H54 (cell line): ENCODE results near the gene ADIPOQ.
A peak's percentile ranks its signal among the peaks of the same experiment; 100 is the strongest.
"Not testable (repeated sequence)": the region's sequence is repeated elsewhere in the genome, so short reads cannot be mapped to it uniquely, and the experiment has no call there.

ENCODE experiments used
- DNase-seq: peaks from one replicate; pipeline ENCODE4 v3.0.0; 2011; ENCODE audit warnings: low spot score, mixed read lengths; ENCODE audit not compliant: insufficient read length
- FAIRE-seq: peaks from 3 replicates; lab custom pipeline; 2011; peaks lifted over from hg19 to GRCh38; lab: Jason Lieb, UNC
- POLR2A ChIP-seq: IDR thresholded peaks from 2 replicates; pipeline ENCODE4 v1.6.1; 2011; ENCODE audit warnings: low read depth, mild to moderate bottlenecking, low read length

Gene ADIPOQ

DNA sequence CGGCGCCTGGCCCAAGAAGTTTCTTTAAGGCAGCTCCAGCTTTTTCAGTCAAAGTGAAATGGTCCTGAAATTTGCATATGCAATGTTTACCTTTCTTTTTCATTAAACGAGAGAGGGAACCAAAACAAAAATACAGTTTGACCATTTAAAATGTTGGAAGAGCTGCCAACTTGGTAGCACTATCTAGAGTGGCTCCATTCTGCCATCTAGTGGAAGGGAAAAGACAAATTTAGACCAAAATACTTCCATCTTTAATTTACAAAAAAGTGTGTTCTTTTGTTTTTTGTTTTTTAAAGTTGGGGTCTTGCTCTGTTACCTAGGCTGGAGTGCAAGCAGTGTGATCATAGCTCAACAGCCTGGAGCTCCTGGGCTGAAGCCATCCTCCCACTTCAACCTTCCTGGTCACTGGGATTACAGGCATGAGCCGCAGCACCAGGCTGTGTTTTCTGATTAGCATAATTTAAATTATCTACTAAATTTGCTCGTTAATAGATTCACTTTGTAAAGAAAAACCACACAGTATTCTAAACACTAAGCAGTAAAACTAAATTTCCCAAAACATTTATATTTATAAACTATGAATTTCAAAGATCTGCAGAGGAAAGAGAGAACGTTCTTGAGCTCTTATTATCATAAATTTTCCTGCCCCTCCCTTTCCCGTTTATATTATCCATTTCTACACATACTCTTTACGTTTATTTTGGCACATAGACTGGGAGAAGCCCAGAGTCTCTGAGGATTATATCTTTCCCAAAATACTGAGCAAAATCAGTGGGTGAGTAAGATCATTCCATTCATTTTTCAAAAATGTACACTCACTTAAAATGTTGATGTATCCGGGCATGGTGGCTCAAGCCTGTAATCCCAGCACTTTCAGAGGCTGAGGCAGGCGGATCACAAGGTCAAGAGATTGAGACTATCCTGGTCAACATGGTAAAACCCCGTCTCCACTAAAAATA, 20.8 kb upstream of the ADIPOQ start:
- DNase-seq (no peak), FAIRE-seq (no peak)
- no peak for TF ChIP-seq POLR2A

DNA sequence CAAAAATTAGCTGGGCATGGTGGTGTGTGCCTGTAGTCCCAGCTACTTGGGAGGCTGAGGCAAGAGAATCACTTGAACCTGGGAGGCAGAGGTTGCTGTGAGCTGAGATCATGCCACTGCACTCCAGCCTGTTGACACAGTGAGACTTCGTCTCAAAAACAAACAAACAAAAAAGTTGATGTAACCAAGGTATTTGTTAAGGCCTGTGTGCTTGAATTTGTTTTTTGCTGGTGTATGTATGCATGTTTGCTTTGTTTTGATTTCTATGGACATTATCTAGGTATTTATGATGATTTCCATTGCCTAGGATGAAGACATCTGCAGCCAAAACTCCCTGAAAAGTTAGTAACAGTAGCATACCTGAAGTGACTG, 20.1 kb upstream of the ADIPOQ start:
- DNase-seq, FAIRE-seq: not testable (repeated sequence)

DNA sequence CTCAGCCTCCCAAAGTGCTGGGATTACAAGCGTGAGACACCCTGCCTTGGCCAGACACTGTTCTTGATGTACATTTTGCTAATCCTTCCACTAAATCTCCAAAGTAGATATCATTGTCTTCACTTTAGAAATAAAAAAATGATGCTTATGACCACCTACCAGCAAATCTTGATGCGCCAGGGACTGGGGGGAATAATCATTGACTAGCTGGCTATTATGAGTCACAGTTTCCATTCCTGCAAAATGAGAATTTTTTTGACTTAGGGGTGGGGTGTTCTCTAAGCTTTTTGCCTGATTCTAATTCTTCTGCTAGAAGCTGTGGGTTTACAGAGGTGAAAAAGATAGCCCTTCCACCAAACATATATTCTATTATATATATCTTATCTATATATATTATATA, 19.1 kb upstream of the ADIPOQ start:
- TF ChIP-seq POLR2A: no peak
- DNase-seq: no peak
- FAIRE-seq: no peak

DNA sequence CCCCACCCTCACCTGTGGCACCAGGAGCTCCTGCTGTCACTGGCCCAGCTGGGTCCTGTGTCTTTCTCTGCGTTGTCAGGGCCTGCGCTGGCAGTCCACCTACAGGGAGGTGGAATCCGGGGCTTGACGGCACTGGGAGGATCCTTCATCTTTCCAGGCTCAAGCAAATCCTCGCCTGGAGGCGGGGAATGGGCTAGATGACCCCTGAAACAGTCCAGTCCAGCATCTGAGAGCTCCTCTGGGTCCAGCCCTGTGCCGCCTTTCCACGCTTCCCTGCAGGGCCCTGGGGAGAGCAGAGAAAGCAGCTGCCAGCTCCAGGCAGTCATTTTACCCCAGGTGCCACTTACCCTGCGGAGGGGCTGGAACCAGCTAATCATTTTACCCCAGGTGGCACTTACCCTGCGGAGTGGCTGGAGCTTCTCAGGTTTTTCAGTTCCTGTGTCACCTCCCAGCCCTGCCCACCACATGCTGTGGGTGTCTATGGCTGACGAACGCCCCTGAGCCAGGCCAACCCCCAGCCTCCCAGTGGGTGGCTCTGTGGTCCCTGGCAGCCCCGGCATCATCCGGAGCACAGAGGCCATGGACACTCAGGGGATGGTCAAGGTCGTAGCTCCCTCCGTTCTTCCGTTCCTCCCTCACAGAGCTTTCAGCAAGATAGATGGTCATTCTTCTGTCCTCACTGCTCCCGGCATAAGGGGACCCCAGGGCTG, 17.9 kb upstream of the ADIPOQ start:
- FAIRE-seq (no peak), DNase-seq (no peak)
- no peak for TF ChIP-seq POLR2A

DNA sequence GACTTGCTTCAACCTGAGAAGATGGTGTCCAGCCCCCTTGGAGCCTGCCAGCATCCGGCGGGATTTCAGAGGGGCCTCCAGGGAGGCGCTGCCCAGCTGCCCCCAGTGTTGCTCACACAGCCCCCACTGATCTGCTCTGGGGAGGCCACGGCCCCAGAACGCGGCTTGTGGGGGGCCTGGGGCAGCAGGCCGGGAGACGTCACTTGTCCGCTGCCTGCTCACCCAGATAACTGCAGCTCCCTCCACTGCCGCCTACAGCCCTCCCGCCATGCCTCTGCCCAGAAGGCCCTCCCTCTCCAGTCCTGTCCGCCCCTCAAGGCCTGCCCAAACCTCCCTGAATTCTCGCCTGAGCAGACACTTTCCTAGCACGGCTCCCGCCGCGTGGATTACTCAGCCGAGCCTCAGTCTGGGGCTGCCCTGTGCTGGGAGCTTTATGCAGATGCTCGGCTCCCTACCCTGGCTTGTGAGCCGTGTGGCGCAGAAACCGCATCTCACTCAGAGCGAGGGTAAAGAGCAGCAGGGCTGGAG, 17.2 kb upstream of the ADIPOQ start:
- DNase-seq (no peak), FAIRE-seq (no peak)
- TF ChIP-seq POLR2A: no peak

DNA sequence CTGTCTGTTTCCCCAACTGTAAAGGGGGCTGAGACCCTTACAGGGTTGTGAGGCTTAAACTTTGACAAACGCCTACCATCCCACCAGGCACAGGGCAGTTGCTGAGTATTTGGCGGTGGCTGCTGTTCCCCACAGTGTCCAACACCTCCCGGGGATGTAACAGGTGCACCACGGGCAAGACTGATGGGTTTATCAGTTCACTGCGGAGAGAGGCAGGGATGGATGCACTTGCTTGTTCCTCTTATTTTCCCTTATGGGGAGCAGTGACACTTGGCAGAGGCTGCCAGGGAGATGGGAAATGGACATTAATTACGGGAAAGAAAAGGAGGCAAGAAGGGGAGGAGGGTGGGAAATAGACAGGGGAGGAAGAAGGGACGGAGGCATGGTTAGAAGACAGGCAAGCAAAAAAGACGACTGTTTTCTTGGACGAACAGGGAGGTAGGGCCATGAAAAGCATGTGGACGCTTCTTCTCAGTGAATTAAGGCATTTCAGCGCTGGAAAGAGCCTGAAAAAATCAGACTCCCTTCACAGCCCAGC, 16.6 kb upstream of the ADIPOQ start:
- FAIRE-seq (no peak), DNase-seq (no peak)
- no peak for TF ChIP-seq POLR2A

DNA sequence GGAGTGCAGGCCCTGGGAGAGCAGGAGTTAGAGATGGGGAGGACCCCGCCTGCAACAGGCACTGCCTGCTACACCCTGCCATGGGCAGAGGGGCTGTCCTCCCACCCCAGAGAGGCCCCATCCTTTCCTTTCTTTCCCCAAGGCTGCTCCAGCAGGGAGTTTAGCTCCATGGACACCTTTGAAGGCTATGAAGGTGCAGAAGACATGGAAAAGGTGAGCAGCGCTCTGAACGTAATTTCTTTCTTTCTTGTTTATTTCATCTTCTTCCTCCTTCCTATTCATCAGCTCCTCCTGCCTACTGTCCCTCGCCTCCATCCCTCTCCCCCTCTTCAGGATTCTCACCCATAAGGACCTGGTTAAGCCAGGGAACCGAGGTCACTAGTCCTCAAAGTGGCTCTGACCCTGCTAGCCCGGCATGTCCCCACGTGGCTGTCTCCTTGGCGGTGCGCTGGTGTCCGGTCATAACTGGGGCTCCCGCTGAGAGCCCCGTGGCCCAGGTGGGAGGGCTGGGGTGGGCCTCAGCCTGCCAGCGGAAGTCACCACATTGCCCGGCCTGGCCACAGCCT, 16.0 kb upstream of the ADIPOQ start:
- DNase-seq (no peak), FAIRE-seq (no peak)
- TF ChIP-seq POLR2A: no peak

DNA sequence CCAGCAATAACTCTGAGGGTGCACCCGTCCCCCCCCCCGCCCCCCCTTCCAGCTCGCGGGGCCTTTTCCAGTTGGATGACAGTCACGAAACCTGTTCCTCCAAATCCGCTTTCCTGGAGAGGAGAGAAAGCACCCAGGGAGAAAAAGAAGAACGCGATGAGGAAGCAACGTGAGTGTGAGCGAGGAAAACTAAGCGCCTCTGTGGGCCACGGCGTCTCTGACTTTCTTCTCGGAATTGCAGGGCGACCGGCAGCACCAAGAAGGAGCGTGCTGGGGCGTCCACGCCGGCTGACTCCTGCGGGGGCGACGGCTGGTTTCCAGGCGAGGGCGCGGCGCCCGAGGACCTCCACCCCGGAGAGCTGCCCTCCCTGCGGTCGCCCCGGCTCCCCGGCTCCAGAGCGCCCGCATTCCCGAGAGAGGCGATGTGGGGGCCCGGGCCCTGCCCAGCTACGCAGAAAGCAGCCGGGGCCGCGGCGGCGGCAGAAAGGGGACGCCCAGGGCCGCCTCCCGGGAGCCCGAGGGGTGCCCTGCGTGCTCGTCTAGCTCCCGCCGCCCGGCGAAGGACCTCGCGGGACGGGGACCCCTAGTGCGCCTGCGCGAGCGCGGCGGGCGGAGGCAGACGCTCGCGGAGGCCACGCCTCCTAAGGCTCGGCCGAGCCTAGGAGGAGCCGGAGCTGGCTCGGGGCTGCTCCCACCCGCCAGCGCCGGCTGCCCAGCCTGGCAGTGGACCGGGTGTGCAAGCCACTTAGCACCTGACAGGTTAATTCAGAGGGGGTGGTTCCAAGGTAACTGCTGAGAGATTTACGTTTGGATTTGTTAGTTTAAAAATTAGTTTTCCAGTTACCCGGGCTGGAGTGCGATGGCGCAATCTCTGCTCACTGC, 15.3 kb upstream of the ADIPOQ start:
- DNase-seq (peak; percentile 98), FAIRE-seq (no peak)
- TF ChIP-seq POLR2A: peak; percentile 68

DNA sequence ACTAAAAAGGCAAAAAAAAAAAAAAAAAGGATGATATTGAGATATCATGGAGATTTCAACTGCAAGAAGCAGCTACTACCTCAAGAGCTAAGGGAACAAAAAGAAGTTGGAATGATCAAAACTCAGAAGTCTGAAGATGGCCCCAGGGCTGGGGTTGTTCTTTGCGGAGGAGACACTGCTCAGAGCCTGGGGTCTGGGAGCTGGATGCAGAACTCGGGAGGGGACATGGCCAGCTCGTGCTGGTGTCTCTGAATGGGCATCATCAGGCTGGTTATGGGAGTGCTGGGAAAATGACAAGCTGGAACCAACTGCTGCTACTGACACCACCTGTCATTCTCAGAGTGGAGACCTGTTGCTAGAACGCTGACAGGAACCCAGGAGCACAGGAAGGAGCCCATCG, 14.2 kb upstream of the ADIPOQ start:
- no peak for TF ChIP-seq POLR2A
- no peak for DNase-seq
- no peak for FAIRE-seq

DNA sequence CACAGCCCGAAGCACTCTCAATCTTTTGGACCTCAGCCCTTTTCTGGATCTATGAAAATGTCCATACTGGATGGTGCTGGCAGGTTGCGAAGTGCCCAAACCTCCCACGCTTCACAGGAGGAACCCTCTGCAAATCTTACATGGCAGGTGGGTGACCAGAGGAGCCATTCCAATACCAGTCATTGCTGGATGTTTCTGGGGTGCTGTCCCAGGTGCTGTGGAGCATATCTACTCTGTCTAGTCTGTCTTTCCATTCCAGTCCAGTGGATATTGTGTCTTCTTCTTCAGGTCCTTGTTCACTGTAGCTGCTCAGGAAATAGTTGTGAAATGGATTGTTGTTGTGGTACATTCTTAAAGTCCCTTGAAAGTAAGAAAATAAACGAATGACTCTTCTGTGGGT, 10.7 kb upstream of the ADIPOQ start:
- DNase-seq (no peak), FAIRE-seq (no peak)
- no peak for TF ChIP-seq POLR2A

DNA sequence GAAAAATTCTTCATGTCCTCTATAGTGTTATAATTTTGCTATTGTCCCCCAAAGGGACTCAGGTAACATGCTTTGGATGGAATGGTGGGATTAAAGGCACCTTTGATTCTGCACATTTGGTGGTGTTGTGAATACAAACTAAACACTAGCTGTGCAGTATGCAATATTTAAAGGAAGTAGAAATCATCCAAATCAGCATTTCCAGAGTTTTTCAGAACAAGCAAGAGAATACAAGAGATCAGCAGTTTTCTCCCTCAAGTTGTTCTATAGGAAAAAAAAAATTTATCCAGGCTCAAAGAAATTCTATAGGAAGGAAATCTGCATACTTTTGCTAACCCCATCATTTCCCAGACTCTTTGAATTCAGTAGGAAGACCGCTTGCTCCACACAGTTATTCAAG, 10.2 kb upstream of the ADIPOQ start:
- no peak for TF ChIP-seq POLR2A
- FAIRE-seq (no peak), DNase-seq (no peak)

DNA sequence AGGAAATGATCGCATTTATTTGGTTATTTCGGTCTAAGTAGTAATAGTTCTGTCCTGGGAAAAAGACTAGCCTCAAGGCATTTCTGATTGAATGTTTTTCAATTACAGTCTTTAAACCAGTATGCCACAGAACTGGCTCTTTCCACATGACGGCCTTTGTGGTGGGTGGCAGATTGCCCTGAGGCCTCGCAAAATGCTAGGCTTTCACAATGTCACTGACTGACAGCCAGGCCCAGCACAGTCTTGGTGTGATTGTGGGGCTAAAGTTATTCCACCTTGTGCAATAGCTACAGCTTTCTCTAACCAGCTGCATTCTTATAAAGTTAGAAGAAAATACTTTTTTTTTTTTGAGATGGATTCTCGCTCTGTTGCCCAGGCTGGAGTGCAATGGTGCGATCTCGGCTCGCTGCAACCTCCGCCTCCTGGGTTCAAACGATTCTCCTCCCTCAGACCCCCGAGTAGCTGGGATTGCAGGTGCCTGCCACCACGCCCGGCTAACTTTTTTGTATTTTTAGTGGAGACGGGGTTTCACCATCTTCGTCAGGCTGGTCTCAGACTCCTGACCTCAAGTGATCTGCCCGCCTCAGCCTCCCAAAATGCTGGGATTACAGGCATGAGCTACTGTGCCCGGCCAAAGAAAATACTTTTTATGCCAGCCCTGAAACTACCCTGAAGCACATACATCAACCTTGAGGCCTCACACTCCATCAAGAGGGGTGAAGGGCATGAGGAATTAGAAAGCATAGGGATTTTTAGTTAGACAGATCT, 2.5 kb upstream of the ADIPOQ start:
- FAIRE-seq (no peak), DNase-seq (no peak)
- TF ChIP-seq POLR2A: no peak
